Left hindlimb (tissue), 1 donor: Measurements from ENCODE around the gene TMEM191C.
"Not testable (repeated sequence)": the region's sequence is repeated elsewhere in the genome, so short reads cannot be mapped to it uniquely, and the experiment has no call there.

Experiments used
- DNase-seq: peaks from one replicate; pipeline ENCODE4 v3.0.0-alpha.2; 2018

Gene TMEM191C

DNA sequence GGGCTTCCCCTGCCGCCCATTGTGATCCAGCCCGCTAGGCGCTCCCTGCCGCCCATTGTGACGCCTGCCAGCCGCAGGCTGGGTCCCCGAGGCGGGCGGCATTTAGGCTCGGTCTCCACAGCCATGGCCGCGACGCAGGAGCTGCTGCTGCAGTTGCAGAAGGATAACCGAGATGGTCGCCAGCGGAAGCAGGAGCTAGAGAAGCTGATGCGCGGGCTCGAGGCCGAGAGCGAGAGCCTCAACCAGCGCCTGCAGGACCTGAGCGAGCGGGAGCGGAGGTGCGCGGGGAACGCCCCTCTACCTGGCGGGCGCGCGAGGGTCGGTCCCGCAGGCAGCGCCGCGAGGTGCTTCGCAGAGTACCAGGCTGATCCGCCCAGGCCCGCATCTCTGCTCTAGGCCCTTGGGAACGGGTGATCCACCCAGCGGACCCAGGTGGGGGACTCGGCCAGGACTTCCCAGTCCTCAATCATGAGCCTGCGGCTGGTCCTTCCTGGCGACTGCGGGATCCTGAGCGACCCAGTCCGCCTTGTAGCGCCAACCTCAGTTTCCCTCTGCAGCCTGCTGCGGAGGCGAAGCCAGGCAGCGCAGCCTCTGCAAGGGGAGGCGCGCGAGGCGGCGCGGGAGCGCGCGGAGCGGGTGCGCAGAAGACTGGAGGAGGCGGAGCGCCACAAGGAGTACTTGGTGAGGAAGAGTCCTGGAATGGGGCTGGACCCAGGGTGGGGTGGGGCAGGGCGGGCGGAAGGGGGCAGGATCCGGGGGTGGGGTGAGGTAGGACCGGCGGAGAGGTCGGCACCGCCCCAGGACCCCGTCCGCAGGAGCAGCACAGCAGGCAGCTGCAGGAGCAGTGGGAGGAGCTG is at the start of gene TMEM191C:
TMEM191C (plus strand) TSS at position 51 of the 857 bp plus-strand sequence; CDS start at position 124, 73 bp downstream.
- DNase-seq = not testable (repeated sequence)

GRCh38 chr22:21417853-21418252 is 49.3 kb upstream of the TMEM191C start:
- DNase-seq = not testable (repeated sequence)

GRCh38 chr22:21418974-21419638 is 48.1 kb upstream of the TMEM191C start:
- not testable (repeated sequence) for DNase-seq

DNA sequence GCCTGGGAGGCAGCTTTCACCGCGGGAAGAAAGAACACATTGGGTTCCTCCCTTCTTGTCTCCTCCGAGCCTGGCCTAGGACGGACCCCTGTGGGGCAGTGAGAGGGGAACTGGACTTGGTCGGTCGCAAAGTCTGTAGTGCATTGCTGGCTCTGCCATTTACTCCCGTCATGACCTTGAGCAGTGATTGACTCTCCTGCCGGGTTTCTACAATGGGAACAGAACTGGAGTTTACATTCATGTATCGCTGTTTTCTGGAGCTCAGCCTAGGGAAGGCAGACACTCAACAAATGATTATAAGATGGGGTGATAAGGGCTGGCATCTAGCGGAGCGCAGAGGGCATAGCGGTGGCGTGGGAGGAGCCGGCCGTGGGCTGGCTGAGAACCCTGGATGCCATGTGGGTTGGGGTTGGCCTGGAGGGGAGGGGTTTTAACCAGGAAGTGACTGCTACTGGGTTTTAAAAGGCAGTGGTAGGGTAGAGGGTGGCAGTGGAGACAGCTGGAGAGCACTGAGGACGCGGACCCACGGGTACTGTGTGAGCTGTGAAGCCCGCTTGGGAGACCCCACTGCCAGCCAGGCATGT is 46.9 kb upstream of the TMEM191C start:
- not testable (repeated sequence) for DNase-seq

DNA sequence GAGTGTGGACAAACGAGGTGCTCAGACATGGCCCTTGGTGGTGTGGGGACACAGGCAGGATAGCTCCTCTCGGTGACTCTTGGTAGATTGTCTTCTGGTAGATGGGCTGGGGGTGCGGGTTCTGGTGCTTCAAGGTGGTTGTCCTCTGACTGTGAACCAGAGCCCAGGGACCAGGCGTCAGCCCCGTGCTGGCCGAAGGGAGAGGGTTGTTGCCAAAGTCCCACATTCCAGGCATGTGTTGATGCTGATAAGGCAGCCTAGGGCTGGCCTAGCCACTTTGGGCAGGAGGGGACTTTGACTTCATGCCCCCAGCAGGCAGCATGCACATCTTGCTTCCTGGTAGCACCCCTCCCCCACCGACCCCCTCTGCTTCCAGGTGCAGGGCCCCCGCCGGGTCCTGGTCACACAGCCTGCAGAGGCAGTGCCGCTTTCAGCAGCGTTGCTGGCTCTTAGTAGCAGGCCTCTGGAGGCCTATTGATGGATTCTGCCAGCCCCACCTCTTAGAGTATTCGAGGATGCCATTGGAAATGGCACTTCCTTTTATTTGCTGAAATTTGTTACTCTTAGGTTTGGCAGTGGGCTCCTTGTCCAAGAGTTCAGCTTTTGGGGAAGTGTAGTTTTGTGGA is 43.0 kb upstream of the TMEM191C start:
- DNase-seq = not testable (repeated sequence)

- DNase-seq = not testable (repeated sequence)
Observed at GRCh38 chr22:21434378-21435233, 32.6 kb upstream of the TMEM191C start.

DNA sequence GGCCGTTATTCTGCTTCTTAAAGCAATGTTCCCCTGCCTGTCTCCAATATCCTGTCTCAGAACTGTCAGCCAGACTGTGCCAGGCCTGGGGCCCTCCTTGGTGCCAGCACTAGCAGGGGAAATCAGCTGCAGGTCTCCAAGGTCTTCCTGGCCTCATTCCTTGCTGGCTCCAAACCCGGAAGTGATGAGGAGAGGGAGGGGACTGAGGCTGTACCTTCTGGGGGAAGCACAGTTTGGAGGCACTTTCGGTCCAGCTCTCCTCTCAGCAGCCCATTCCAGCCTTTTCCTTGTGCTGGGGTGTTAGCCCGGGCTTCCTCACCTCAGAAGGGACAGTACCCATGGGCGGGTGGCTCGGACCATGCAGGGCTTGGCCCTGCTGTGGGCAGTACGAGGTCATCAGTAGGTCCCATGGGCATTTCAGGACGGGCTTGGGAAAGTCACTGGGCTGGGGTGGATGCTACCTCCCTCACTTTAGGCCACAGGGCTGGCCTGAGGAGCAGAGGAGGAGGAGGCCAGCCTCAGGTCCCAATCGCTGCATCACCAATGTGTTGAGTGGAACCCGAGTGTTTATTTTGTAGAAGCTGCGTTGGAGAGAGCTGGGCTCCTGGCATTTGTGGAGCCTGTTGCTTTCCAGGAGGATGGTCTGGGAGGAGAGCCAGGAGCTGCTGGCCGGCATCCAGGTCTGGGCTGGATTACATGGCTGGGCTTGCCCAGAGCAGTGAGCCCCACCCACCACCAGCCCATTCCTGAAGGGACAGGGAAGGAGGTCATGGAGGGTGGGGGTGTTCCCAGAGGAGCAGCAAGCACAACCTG is 31.0 kb upstream of the TMEM191C start:
- not testable (repeated sequence) for DNase-seq

GRCh38 chr22:21438013-21438412 is 29.2 kb upstream of the TMEM191C start:
- not testable (repeated sequence) for DNase-seq

- DNase-seq = not testable (repeated sequence)
Observed at GRCh38 chr22:21440018-21440636, 27.1 kb upstream of the TMEM191C start.

GRCh38 chr22:21440676-21441075 is 26.5 kb upstream of the TMEM191C start:
- not testable (repeated sequence) for DNase-seq

GRCh38 chr22:21441170-21441569 is 26.0 kb upstream of the TMEM191C start:
- not testable (repeated sequence) for DNase-seq

DNA sequence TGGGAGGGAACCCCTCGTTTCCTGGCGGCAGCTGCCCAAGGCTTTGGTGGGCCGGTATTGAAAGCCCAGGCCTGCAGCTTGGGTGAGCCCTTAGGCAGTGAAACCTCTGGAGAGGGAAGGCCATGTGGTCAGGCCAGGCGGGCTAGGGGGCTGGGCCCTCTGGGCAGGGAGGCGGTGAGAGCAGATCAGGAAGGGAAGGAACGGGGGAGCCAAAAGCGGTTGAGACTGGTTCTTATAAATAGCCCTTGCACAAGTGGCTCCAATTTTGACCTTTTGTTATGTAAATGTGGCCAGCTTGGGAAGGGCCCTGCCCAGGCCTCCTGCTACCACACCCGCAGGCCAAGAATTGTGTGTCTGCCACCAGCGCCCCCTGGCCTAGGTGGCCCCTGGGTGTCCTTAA is 25.1 kb upstream of the TMEM191C start:
- not testable (repeated sequence) for DNase-seq

- not testable (repeated sequence) for DNase-seq
Observed at GRCh38 chr22:21442646-21443045, 24.5 kb upstream of the TMEM191C start.

- peak; percentile 26 for DNase-seq
Observed at GRCh38 chr22:21443057-21443734, 24.0 kb upstream of the TMEM191C start.

DNA sequence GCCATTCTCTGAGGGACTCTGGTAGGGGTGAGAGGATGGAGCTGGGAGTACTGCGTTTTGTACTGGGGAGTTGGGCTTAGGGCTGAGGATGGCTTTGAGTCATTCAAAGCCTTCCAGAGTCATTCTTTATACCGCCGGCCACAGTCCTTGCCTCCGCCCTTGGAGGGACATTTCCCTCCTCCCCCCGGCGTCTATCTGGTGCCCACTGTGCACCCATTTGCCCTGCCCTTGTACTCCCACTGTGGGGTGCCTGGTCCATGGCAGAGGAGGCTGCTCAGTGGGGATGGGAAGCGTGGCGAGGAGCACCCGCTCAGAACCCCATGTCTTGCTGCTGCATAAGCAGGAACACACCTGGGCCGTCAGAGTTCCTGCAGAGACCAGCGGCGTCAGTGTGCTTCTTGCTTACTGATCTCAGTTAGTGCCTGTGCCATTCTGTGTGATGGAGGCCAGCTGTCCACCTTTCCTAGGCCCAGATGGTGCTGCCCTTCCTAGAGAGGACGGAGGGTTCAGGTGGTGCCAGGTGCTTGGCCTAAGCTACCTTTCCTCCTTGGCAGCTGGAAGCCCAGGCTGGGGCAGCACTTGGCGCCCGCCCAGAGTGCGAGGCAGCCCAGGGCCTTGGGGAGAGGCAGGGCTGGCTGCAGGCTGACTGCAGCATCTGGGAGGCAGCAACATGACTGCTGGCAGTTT is 23.3 kb upstream of the TMEM191C start:
- DNase-seq = no peak

DNA sequence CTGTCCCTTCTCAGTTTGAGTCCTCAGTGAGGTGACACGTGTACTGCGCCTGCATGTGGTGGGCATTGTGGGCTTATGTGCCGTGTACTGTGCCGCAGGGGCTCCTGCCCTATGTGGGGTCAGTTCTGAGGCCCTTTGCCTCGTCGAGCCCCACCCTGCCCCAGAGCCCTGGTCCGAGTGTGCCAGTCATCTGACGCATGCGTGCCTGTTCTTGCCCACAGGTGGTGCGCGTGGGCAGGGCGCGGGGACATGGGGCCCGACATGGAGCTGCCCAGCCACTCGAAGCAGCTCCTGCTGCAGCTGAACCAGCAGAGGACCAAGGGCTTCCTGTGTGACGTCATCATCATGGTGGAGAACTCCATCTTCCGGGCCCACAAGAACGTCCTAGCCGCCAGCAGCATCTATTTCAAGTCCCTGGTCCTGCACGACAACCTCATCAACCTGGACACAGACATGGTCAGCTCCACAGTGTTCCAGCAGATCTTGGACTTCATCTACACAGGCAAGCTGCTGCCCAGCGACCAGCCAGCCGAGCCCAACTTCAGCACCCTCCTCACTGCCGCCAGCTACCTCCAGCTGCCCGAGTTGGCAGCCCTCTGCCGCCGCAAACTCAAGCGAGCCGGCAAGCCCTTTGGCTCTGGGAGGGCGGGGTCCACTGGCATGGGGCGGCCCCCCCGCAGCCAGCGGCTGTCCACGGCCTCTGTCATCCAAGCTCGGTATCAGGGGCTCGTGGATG is 22.3 kb upstream of the TMEM191C start:
- peak; percentile 44 for DNase-seq

GRCh38 chr22:21445437-21446127 is 21.6 kb upstream of the TMEM191C start:
- DNase-seq = no peak
